ENCODE measurements around the gene ROBO1.

- no peak for TF ChIP-seq CTCF (conservative IDR thresholded peaks at IDR 0.05; ENCODE audit: low read depth, low read length)
- no peak for TF ChIP-seq EZH2 (IDR thresholded peaks at IDR 0.05; ENCODE audit: borderline replicate concordance, low read depth, low read length, poor library complexity, severe bottlenecking)
Observed at GRCh38 chr3:79461129-79461792, 306.5 kb downstream of the ROBO1 start.

Measured in A673 (cell line).